Astrocyte of the spinal cord (primary cell): ENCODE data around the gene TAS2R41.
A peak's percentile ranks its signal among the peaks of the same experiment; 100 is the strongest.
"Not testable (repeated sequence)": the region's sequence is repeated elsewhere in the genome, so short reads cannot be mapped to it uniquely, and the experiment has no call there.

Experiments
- DNase-seq: peaks from one replicate; pipeline ENCODE4 v3.0.0; 2011; ENCODE audit warnings: low read depth, low spot score
- H3K4me3 ChIP-seq: 2 replicates; pipeline ENCODE4 v1.5.1; 2011; ENCODE audit warnings: low read depth, mild to moderate bottlenecking, low read length, moderate library complexity
- in situ Hi-C: cut with HindIII; loops from 2 replicates; pipeline ENCODE4 v1.10.0; 2017; ENCODE audit warnings: low sequenced_read_pairs
- TF ChIP-seq, protein P1 (sequence below): IDR thresholded peaks from 2 replicates; pipeline ENCODE4 v1.5.1; 2012; ENCODE audit warnings: low read depth, mild to moderate bottlenecking, low read length, inconsistent platforms

Gene TAS2R41

DNA sequence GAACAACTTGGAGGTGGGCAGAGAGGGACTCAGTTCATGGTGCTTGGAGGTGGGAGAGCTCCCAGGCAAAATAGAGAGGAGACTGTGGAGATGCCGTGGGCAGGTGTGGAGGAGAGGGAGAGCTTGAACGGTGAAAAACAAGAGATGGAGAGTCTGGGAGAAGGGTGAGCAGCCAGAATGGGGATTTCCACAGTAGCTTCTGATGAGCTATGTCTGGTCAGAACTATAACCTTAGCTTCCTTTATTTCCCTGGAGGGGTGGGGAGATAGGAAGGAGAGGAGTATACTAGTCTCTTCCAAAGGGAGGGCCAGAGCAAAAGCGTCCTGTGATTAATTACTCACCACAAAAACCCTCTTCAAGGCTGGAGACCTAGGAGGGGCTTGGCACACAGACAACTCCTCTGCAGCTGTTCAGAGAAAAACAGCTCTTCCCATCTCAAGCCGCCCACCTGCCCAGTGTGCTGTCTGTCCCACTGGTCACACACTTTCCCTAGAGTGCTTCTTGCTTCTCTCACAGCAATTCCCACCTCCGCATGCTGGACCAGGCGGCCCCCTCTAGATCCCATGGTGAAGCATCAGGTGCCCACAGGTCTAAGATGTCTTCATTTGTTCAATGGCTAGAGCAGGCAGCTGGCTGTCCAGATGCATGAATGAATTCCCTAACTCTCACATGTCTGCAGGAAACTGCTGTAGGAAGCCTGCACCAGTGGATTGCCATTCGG, 41.9 kb downstream of the TAS2R41 start:
- DNase-seq: peak; percentile 91
- in situ Hi-C loops: no loop called here

DNA sequence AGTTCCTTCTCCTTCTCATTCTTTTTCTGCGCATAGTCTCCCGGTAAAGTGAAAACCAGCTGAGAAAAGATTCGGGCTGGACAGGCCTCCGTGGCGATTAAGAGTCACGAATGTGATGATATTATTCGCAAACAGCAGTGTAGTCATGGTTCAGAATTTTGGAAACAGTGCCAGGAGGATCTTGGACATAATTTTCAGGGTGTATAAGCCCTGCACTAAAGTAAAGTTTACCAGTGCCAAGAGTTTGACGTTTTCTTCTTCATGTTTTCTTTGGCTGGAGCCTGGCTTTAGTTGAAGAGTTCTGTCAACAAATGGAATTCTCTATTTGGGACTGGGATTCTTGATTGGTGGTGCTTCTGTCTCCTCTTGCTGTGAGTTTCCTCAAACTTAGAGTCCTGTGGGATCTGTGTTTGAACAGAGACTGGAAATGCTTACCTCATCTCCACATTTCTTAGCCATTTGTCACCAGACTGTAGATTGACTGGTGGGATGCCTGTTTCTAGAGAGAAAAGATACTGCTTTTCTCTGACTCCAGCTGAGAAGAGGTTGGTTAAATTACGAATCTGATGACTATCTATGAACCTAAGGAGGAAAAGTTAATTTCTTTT, 44.7 kb downstream of the TAS2R41 start:
- DNase-seq, in situ Hi-C loops, H3K4me3 ChIP-seq: not testable (repeated sequence)

More for the DNA sequence above, 41.9 kb downstream of the TAS2R41 start:
- H3K4me3 ChIP-seq: peak overlapping the region; percentile 12
- TF ChIP-seq, protein P1, sequence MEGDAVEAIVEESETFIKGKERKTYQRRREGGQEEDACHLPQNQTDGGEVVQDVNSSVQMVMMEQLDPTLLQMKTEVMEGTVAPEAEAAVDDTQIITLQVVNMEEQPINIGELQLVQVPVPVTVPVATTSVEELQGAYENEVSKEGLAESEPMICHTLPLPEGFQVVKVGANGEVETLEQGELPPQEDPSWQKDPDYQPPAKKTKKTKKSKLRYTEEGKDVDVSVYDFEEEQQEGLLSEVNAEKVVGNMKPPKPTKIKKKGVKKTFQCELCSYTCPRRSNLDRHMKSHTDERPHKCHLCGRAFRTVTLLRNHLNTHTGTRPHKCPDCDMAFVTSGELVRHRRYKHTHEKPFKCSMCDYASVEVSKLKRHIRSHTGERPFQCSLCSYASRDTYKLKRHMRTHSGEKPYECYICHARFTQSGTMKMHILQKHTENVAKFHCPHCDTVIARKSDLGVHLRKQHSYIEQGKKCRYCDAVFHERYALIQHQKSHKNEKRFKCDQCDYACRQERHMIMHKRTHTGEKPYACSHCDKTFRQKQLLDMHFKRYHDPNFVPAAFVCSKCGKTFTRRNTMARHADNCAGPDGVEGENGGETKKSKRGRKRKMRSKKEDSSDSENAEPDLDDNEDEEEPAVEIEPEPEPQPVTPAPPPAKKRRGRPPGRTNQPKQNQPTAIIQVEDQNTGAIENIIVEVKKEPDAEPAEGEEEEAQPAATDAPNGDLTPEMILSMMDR: no peak
